GM03348 (cell line): ENCODE results near the gene WAPL.
"Not testable (repeated sequence)": the region's sequence is repeated elsewhere in the genome, so short reads cannot be mapped to it uniquely, and the experiment has no call there.

Source experiments
- DNase-seq: peaks from one replicate; pipeline ENCODE4 v3.0.0; 2012; ENCODE audit warnings: low spot score

Gene WAPL

GRCh38 chr10:86521678-86522509, at the start of gene WAPL:
Gene WAPL (minus strand): TSS chr10:86521792. CDS start chr10:86518069, 3,723 bp downstream.
- DNase-seq = peak; percentile 100

GRCh38 chr10:86569335-86569734, 47.7 kb upstream of the WAPL start:
- DNase-seq = no peak

GRCh38 chr10:86566518-86566917, 44.9 kb upstream of the WAPL start:
- not testable (repeated sequence) for DNase-seq

- DNase-seq = not testable (repeated sequence)
These were observed 41.7 kb upstream of the WAPL start for GRCh38 chr10:86563338-86563737.

- DNase-seq = not testable (repeated sequence)
These were observed 37.1 kb upstream of the WAPL start for GRCh38 chr10:86558695-86559094.

GRCh38 chr10:86556933-86557649, 35.5 kb upstream of the WAPL start:
- DNase-seq = no peak

GRCh38 chr10:86556532-86556931, 34.9 kb upstream of the WAPL start:
- no peak for DNase-seq

GRCh38 chr10:86553639-86554038, 32.0 kb upstream of the WAPL start:
- no peak for DNase-seq

GRCh38 chr10:86553213-86553612, 31.6 kb upstream of the WAPL start:
- no peak for DNase-seq

- no peak for DNase-seq
These were observed 25.7 kb upstream of the WAPL start for GRCh38 chr10:86547296-86547695.

GRCh38 chr10:86545101-86545500, 23.5 kb upstream of the WAPL start:
- DNase-seq = no peak

GRCh38 chr10:86540016-86540415, 18.4 kb upstream of the WAPL start:
- DNase-seq = no peak

- no peak for DNase-seq
These were observed 17.0 kb upstream of the WAPL start for GRCh38 chr10:86538547-86538946.

- not testable (repeated sequence) for DNase-seq
These were observed 16.4 kb upstream of the WAPL start for GRCh38 chr10:86538040-86538439.

GRCh38 chr10:86536294-86536861, 14.8 kb upstream of the WAPL start:
- no peak for DNase-seq

- peak; percentile 91 for DNase-seq
These were observed 13.7 kb upstream of the WAPL start for GRCh38 chr10:86535132-86535882.

GRCh38 chr10:86533328-86533727, 11.7 kb upstream of the WAPL start:
- no peak for DNase-seq

GRCh38 chr10:86528736-86529135, 7.1 kb upstream of the WAPL start:
- DNase-seq = not testable (repeated sequence)

- DNase-seq = no peak
These were observed 5.0 kb upstream of the WAPL start for GRCh38 chr10:86526606-86527005.

GRCh38 chr10:86525713-86526112, 4.1 kb upstream of the WAPL start:
- DNase-seq = not testable (repeated sequence)

GRCh38 chr10:86524225-86524962, 2.8 kb upstream of the WAPL start:
- no peak for DNase-seq
